GM18511 (cell line): ENCODE results near the gene CHPF2.

ENCODE experiments used
- ATAC-seq: cut with Tn5 transposase; IDR thresholded peaks from one replicate; pipeline ENCODE4 v1.9.1; 2021; ENCODE audit warnings: mild to moderate bottlenecking, moderate library complexity; ENCODE audit not compliant: unreplicated experiment

CHPF2 gene

GRCh38 chr7:151281686-151282085 is 49.4 kb downstream of the CHPF2 start:
- ATAC-seq: no peak

- no peak for ATAC-seq
Observed at GRCh38 chr7:151282111-151282510, 49.8 kb downstream of the CHPF2 start.

- no peak for ATAC-seq
Observed at GRCh38 chr7:151283302-151283701, 51.0 kb downstream of the CHPF2 start.

- no peak for ATAC-seq
Observed at GRCh38 chr7:151286148-151286547, 53.9 kb downstream of the CHPF2 start.
